Spleen (tissue), 7 donors: ENCODE data around the gene TMPRSS2.

Experiments
- POLR2A ChIP-seq, 3 donors: fragments of 450-650 bp; IDR thresholded peaks; one replicate each; pipeline ENCODE4 v1.5.1; 2017; ENCODE audit warnings: antibody characterized with exemption in 3 of 3, mild to moderate bottlenecking in 1 of 3
- POLR2AphosphoS5 ChIP-seq, 3 donors: sonication (generic); formaldehyde crosslinking; IDR thresholded peaks; one replicate each; pipeline ENCODE4 v1.5.1; 2017; ENCODE audit warnings: antibody characterized with exemption in 3 of 3
- TF ChIP-seq, protein P1 (sequence below), 11 experiments: fragments of 200-600 bp in 7 of 11; fragments of 450-650 bp in 4 of 11; sonication (generic) in 4 of 11; IDR thresholded peaks in 8 of 11; conservative IDR thresholded peaks in 3 of 11; 1 replicate in 7 of 11; 2 replicates in 4 of 11; pipeline versions ENCODE4 v1.4.0 to v1.8.0; 2016 to 2021; ENCODE audit warnings: antibody characterized with exemption in 11 of 11, inconsistent platforms in 4 of 11, mild to moderate bottlenecking in 1 of 11
- donor health status: DM: no; HTN: no; CAD: no; lungs with moderate emphysema.
- donor health status: DM: no; HTN: no; CAD: no.
- donor health status: DM: no; HTN: no; CAD: no.

- TF ChIP-seq, protein P1, sequence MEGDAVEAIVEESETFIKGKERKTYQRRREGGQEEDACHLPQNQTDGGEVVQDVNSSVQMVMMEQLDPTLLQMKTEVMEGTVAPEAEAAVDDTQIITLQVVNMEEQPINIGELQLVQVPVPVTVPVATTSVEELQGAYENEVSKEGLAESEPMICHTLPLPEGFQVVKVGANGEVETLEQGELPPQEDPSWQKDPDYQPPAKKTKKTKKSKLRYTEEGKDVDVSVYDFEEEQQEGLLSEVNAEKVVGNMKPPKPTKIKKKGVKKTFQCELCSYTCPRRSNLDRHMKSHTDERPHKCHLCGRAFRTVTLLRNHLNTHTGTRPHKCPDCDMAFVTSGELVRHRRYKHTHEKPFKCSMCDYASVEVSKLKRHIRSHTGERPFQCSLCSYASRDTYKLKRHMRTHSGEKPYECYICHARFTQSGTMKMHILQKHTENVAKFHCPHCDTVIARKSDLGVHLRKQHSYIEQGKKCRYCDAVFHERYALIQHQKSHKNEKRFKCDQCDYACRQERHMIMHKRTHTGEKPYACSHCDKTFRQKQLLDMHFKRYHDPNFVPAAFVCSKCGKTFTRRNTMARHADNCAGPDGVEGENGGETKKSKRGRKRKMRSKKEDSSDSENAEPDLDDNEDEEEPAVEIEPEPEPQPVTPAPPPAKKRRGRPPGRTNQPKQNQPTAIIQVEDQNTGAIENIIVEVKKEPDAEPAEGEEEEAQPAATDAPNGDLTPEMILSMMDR (IDR thresholded peaks at IDR 0.05 in 8 of 11, conservative IDR thresholded peaks at IDR 0.05 in 3 of 11) = no peak
- no peak for TF ChIP-seq POLR2A (IDR thresholded peaks at IDR 0.05)
- no peak for TF ChIP-seq POLR2AphosphoS5 (IDR thresholded peaks at IDR 0.05)
These were observed 61.4 kb downstream of the TMPRSS2 start for GRCh38 chr21:41446586-41446985.
